HG03521 (cell line): ENCODE measurements around the gene MOB3B.

Experiments used
- ATAC-seq: cut with Tn5 transposase; IDR thresholded peaks from one replicate; pipeline ENCODE4 v1.9.1; 2021; ENCODE audit warnings: mild to moderate bottlenecking, moderate library complexity; ENCODE audit not compliant: unreplicated experiment

MOB3B gene

GRCh38 chr9:27371382-27371781 is 158.2 kb downstream of the MOB3B start:
- no peak for ATAC-seq

- ATAC-seq = no peak
Measured at GRCh38 chr9:27369591-27369990, 160.0 kb downstream of the MOB3B start.

- ATAC-seq = no peak
Measured at GRCh38 chr9:27368316-27368985, 161.2 kb downstream of the MOB3B start.

GRCh38 chr9:27367921-27368315 is 161.7 kb downstream of the MOB3B start:
- no peak for ATAC-seq

- ATAC-seq = peak; percentile 60
Measured at GRCh38 chr9:27367175-27367798, 162.3 kb downstream of the MOB3B start.

- ATAC-seq = peak; percentile 89
Measured at GRCh38 chr9:27365707-27366376, 163.8 kb downstream of the MOB3B start.

- no peak for ATAC-seq
Measured at GRCh38 chr9:27362447-27363210, 167.0 kb downstream of the MOB3B start.

- ATAC-seq = no peak
Measured at GRCh38 chr9:27361492-27361891, 168.1 kb downstream of the MOB3B start.

- ATAC-seq = no peak
Measured at GRCh38 chr9:27359763-27360162, 169.9 kb downstream of the MOB3B start.

GRCh38 chr9:27358007-27358406 is 171.6 kb downstream of the MOB3B start:
- no peak for ATAC-seq

GRCh38 chr9:27356446-27356845 is 173.2 kb downstream of the MOB3B start:
- no peak for ATAC-seq

- no peak for ATAC-seq
Measured at GRCh38 chr9:27355166-27355565, 174.4 kb downstream of the MOB3B start.

GRCh38 chr9:27353474-27354229 is 176.0 kb downstream of the MOB3B start:
- peak; percentile 87 for ATAC-seq

GRCh38 chr9:27353166-27353473 is 176.5 kb downstream of the MOB3B start:
- no peak for ATAC-seq

GRCh38 chr9:27352457-27353165 is 177.0 kb downstream of the MOB3B start:
- ATAC-seq = no peak

- no peak for ATAC-seq
Measured at GRCh38 chr9:27351438-27351837, 178.2 kb downstream of the MOB3B start.

- no peak for ATAC-seq
Measured at GRCh38 chr9:27350382-27350976, 179.1 kb downstream of the MOB3B start.

GRCh38 chr9:27349698-27350080 is 179.9 kb downstream of the MOB3B start:
- ATAC-seq = no peak

GRCh38 chr9:27348785-27349697 is 180.6 kb downstream of the MOB3B start:
- ATAC-seq = no peak
